HG02840 (cell line): ENCODE data around the gene MED26.
"Not testable (repeated sequence)": the region's sequence is repeated elsewhere in the genome, so short reads cannot be mapped to it uniquely, and the experiment has no call there.

Experiments
- ATAC-seq: cut with Tn5 transposase; IDR thresholded peaks from one replicate; pipeline ENCODE4 v1.9.1; 2021; ENCODE audit warnings: mild to moderate bottlenecking, moderate library complexity, moderate number of reproducible peaks; ENCODE audit not compliant: unreplicated experiment, low FRiP score

MED26 gene

GRCh38 chr19:16628183-16628983, at the start of gene MED26:
Gene MED26, minus strand, starts transcription at chr19:16628204. Its CDS starts 261 bp downstream, at chr19:16627943.
- ATAC-seq: peak; percentile 85

DNA sequence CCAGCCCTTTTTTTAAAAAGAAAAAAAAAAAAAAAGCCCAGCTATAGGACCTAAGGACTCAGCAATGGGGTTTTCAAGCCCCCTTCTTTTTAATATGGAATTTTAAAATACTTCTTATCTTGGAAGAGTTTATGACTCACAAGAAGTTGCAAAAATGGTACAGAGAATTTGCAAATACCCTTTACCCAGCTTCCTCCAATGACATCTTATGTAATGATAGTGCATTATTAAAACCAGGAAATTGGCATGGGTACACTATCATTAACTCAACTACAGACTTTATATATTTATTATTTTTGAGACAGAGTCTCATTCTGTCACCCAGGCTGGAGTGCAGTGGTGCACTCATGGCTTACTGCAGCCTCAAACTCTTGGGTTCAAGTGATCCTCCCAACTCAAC, 49.1 kb upstream of the MED26 start:
- ATAC-seq: no peak

GRCh38 chr19:16676101-16676798, 48.2 kb upstream of the MED26 start:
- no peak for ATAC-seq

DNA sequence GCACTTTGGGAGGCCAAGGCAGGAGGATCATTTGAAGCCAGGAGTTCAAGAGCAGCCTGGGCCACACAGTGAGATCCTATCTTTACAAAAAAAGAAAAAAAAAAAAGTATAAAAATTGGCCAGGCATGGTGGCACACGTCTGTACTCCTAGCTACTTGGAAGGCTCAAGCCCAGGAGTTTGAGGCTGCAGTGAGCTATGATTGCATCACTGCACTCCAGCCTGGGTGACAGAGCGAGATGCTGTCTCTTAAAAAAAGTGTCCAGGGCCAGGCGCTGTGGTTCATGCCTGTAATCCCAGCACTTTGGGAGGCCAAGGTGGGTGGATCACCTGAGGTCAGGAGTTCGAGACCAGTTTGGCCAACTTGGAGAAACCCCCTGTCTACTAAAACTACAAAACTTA, 45.8 kb upstream of the MED26 start:
- ATAC-seq: not testable (repeated sequence)

DNA sequence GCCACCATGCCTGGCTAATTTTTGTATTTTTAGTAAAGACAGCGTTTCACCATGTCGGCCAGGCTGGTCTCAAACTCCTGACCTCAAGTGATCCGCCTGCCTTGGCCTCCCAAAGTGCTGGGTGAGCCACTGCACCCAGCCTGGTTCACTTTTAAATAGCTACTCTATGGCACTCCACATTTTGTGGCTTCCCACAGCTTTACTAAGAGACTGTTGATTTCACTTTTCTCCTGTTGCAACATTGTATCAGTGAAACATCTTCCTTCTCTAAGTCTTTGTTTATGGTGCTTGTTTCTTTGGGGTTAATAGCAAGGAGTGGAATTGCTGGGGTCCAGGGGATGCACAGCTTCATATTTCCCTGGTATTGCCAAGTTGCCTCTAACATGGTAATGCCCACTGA, 45.2 kb upstream of the MED26 start:
- ATAC-seq: no peak

DNA sequence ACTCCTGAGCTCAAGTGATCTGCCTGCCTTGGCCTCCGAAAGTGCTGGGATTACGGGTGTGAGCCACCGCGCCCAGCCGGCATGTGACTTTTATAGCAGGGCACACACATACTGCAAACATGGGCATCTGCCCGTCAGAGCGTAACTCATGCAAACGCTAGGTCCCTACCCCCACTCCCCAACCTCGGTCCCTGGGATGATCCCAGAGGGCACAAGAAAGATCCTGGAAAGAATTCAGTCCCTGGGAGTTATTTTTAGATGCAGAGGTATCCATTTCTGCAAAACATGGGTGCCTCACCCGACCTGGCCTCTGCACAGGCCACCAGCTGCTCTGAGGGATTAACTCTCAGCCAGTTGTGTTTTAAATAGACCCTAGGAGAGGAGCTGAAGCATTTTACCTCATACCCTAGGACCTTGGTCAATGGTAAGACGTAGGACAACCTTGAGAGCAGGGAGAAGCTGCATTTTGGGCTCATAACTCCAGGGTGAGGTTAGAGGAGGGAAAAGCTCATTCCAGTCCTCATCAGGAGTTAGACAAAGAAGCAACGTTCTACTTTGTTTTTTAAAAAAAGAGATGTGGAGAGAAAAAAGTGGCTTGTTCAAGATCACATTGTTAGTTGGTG, 43.8 kb upstream of the MED26 start:
- ATAC-seq: no peak

DNA sequence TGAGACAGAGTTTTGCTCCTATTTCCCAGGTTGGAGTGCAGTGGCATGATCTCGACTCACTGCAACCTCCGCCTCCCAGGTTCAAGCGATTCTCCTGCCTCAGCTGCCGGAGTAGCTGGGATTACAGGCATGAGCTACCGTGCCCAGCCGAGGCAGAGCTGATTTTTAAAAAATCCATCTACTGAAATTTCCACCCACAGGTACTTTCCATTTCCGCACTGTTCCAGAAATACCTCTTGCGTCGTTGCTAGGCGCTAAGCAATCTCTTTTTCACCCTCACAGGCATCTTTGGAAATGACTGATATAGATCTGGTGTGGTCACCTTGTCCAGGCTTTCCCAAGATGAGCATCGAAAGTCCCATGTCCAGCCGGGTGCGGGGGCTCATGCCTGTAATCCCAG, 42.3 kb upstream of the MED26 start:
- ATAC-seq: no peak

DNA sequence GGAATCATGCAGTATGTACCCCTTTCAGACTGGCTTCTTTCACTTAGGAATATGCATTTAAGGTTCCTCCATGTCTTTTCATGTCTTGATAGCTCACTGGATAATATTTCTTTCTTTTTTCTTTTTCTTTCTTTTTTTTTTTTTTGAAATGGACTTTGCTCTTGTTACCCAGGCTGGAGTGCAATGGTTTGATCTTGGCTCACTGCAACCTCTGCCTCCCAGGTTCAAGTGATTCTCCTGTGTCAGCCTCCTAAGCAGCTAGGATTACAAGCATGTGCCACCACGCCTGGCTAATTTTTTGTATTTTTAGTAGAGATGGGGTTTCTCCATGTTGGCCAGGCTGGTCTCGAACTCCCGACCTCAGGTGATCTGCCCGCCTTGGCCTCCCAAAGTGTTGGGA, 40.7 kb upstream of the MED26 start:
- ATAC-seq: not testable (repeated sequence)

GRCh38 chr19:16668176-16668575, 40.2 kb upstream of the MED26 start:
- no peak for ATAC-seq

- no peak for ATAC-seq
Observed at GRCh38 chr19:16661480-16662034, 33.6 kb upstream of the MED26 start.

DNA sequence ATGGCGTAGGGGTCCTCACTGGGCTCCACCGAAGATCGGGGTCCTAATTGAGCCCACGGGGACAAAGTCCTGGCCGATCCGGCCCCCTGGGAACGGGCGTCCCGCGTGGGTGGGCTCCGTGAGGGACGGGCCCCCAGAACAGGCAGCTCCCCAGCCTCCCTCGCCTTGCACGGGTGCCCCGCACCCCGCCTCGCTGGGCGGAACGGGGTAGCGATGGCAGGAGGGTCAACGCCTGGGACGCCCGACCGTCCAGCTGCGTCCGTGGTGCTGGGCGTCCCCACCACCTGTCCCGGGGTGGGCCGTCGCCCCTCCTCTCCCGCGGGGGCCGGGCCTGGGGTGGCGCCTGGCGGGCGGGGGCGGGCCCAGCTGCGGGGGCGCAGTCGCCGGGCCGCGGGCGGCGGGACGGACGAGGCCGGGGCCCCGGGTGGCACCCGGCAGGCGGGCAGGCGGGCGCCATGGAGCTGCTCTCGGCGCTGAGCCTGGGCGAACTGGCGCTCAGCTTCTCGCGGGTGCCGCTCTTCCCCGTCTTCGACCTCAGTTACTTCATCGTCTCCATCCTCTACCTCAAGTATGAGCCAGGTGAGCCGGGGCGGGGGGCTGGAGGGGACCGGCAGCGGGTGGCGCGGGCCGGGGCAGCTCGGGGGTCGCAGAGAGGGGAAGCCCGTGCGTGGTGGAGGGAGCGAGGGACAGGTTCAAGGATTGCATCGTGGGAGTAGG, 32.9 kb upstream of the MED26 start, which contains the start of gene TMEM38A:
TMEM38A (plus strand) TSS at position 377 of the 717 bp plus-strand sequence; CDS start at position 456, 79 bp downstream.
- ATAC-seq: no peak

GRCh38 chr19:16659832-16660708, 32.1 kb upstream of the MED26 start, which contains the start of gene SMIM7:
Gene SMIM7, minus strand, starts transcription at chr19:16660144. Its CDS starts 34 bp downstream, at chr19:16660110.
- peak; percentile 86 for ATAC-seq

- ATAC-seq: no peak
Observed at GRCh38 chr19:16659464-16659831, 31.4 kb upstream of the MED26 start.

GRCh38 chr19:16657384-16657783, 29.4 kb upstream of the MED26 start:
- ATAC-seq: no peak

GRCh38 chr19:16655727-16656126, 27.7 kb upstream of the MED26 start:
- no peak for ATAC-seq

DNA sequence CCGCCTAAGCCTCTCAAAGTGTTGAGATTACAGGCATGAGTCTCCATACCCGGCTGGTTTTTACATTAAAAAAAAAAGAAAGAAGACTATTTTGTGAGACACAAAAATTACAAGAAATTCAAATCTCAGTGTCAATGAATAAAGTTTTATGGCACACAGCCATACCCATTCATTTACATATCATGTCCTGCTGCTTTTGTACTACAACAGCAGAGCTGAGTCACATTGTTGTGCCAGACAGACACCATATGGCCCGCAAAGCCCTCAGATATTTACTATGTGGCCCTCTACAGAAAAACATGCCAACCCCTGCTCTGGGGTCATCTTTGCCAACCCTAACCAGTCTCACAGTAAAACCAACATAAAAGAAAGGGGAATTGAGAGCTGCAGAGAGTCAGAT, 26.6 kb upstream of the MED26 start:
- ATAC-seq: no peak

- ATAC-seq: no peak
Observed at GRCh38 chr19:16654140-16654539, 26.1 kb upstream of the MED26 start.

GRCh38 chr19:16652854-16653253, 24.9 kb upstream of the MED26 start:
- ATAC-seq: no peak

DNA sequence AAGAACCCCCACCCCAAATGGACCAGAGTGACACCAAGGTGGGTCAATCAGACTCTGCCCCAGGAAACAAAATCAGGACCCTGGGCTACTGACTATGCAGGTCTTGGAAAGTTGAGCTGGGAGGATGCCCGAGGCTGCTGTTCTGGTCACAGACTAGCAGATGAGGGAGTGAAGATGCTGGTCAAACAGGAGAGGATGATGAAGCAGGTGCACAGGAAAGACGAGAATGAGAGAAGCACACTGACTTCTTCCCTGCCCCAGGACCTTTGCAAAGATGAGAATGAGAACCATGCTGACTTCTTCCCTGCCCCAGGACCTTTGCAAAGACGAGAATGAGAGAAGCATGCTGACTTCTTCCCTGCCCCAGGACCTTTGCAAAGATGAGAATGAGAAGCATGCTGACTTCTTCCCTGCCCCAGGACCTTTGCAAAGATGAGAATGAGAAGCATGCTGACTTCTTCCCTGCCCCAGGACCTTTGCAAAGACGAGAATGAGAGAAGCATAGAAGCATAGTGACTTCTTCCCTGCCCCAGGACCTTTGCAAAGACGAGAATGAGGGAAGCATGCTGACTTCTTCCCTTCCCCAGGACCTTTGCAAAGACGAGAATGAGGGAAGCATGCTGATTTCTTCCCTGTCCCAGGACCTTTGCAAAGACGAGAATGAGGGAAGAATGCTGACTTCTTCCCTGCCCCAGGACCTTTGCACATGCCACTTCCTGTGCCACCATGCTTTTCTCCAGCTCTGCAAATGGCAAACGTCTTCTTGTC, 23.6 kb upstream of the MED26 start:
- not testable (repeated sequence) for ATAC-seq
